ENCODE measurements around the gene SARDH. TPM values are rescaled to one million over a fixed set of nuclear protein-coding genes. Genes with fewer than 3 reads are reported as not detected.

The SARDH gene
- polyA plus RNA-seq, 2 donors, result 0.20 TPM

DNA sequence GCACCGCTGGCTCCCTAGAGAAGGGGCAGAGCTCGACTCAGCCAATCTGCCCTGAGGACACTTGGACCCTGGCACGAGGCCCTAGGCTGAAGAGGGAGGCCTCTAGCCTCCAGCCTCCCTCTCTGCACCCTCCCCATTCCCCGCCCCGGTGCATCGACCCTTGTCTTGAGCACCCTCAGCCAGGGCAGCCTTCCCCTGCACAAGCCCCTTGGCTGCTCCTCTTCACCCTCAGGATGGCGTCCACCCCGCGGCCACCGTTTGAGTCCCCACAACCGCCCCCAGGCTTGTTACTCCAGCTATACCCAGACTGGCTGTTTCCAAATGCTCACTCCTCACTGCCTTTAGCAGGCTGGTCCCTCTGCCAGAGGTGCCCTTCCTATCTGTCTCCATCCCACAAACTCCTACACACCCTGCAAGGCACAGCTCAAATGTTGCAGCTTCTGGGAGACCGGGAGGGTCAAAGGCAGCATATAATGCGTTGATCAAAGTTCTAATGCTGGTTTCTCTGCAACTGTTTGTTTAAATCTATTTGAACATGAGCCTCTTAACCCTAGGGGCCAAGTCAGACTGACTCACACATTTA, 122.5 kb downstream of the SARDH start:
- no peak overlapping the region for H3K4me3 ChIP-seq (ENCODE audit: low read depth in 1 of 2, low read length in 2 of 2)
- H3K27ac ChIP-seq (ENCODE audit: low read depth in 2 of 2, low read length in 1 of 2), result no peak overlapping the region
- no peaks in the 10 kb centered on the region for H3K9me3 ChIP-seq (ENCODE audit: control insufficient read depth in 2 of 2, insufficient read depth in 1 of 2, low read depth in 1 of 2, low read length in 1 of 2)
- no peaks in the 10 kb centered on the region for H3K4me1 ChIP-seq (ENCODE audit: control insufficient read depth in 2 of 2, insufficient read depth in 2 of 2, low read length in 1 of 2)
- no peaks in the 10 kb centered on the region for H3K36me3 ChIP-seq (ENCODE audit: control insufficient read depth in 2 of 2, insufficient read depth in 2 of 2, low read length in 1 of 2)
- H3K27me3 ChIP-seq (ENCODE audit: control insufficient read depth in 1 of 2, insufficient read depth in 2 of 2, low read length in 2 of 2), result peaks cover 4 to 13% of the 10 kb centered on the region in 2 donors
- WGBS, 2 donors, result 72% methylated on average over 9 to 13 of the region's 13 CpGs

DNA sequence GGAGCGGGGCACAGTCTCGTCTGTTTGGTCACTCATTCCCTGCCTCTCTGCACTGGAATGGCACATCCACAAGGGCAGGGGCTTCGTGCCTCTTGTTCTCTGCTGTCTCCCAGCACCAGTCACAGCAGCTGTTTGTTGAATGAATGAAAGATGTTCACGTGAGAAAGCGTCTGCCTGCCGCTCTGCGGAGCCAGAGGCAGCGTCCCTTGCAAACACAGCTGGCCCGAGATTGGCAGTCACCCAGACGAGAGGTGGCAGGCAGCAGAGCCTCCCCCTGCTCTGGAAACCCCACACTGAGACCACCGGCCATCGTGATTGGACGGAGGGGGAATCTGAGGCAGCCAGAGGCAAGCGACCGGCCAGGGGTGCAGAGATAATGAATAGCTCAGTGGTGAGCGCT, 123.0 kb downstream of the SARDH start:
- Histone ChIP-seq H3K36me3 (ENCODE audit: control insufficient read depth in 2 of 2, insufficient read depth in 2 of 2, low read length in 1 of 2) (no peaks in the 10 kb centered on the region), H3K27me3 (ENCODE audit: control insufficient read depth in 1 of 2, insufficient read depth in 2 of 2, low read length in 2 of 2) (peaks cover 4 to 13% of the 10 kb centered on the region in 2 donors), H3K27ac (ENCODE audit: low read depth in 2 of 2, low read length in 1 of 2) (no peak overlapping the region), H3K4me3 (ENCODE audit: low read depth in 1 of 2, low read length in 2 of 2) (no peak overlapping the region), H3K4me1 (ENCODE audit: control insufficient read depth in 2 of 2, insufficient read depth in 2 of 2, low read length in 1 of 2) (no peaks in the 10 kb centered on the region), H3K9me3 (ENCODE audit: control insufficient read depth in 2 of 2, insufficient read depth in 1 of 2, low read depth in 1 of 2, low read length in 1 of 2) (no peaks in the 10 kb centered on the region)
- 38 to 44% methylated on average over 16 of the region's 16 CpGs for WGBS, 2 donors

DNA sequence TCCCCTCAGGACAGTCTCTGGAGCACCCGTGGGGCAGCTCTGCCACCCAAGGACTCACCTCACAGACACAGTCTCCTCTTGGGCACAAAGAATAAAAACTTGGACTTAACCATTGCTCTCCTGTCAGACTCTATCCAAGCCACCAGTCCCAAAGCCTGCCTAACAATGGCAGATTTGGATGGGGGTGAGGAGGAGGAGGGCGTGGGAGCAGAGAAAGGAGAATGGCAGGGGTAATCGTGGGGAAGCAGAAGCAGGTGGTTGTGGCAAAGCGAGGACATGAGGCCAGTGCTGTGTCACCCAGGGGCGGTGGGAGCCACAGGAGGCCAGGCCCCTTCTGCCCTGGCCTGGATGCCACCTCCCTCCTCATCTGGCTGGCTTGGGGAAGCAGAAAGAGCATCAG, 123.5 kb downstream of the SARDH start:
- WGBS, 2 donors, result 60 to 66% methylated on average over 5 of the region's 5 CpGs
- Histone ChIP-seq H3K27me3 (ENCODE audit: control insufficient read depth in 1 of 2, insufficient read depth in 2 of 2, low read length in 2 of 2) (peaks cover 6 to 13% of the 10 kb centered on the region in 2 donors), H3K27ac (ENCODE audit: low read depth in 2 of 2, low read length in 1 of 2) (no peak overlapping the region), H3K36me3 (ENCODE audit: control insufficient read depth in 2 of 2, insufficient read depth in 2 of 2, low read length in 1 of 2) (no peaks in the 10 kb centered on the region), H3K4me3 (ENCODE audit: low read depth in 1 of 2, low read length in 2 of 2) (no peak overlapping the region), H3K4me1 (ENCODE audit: control insufficient read depth in 2 of 2, insufficient read depth in 2 of 2, low read length in 1 of 2) (no peaks in the 10 kb centered on the region), H3K9me3 (ENCODE audit: control insufficient read depth in 2 of 2, insufficient read depth in 1 of 2, low read depth in 1 of 2, low read length in 1 of 2) (no peaks in the 10 kb centered on the region)

DNA sequence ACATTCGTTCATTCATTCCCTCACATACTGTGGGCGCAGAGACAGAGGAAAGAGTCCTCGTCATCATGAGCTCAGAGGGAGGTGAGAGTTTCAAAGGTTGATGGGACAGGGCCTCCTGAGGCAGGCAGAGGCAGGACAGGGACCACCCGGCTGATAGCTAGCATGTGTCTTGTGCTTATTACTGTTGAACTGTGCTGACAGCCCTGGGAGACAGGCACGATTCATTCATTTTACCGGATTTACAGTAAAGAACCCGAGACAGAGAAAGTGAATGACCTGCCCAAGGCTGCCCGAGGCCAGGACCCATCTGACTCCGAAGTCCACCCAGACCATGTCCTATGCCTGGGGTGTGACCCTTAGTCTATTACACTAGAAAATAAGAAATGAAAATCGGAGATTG, 124.1 kb downstream of the SARDH start:
- Histone ChIP-seq H3K27ac (ENCODE audit: low read depth in 2 of 2, low read length in 1 of 2) (no peak overlapping the region), H3K9me3 (ENCODE audit: control insufficient read depth in 2 of 2, insufficient read depth in 1 of 2, low read depth in 1 of 2, low read length in 1 of 2) (no peaks in the 10 kb centered on the region), H3K27me3 (ENCODE audit: control insufficient read depth in 1 of 2, insufficient read depth in 2 of 2, low read length in 2 of 2) (peaks cover 10 to 13% of the 10 kb centered on the region in 2 donors), H3K4me1 (ENCODE audit: control insufficient read depth in 2 of 2, insufficient read depth in 2 of 2, low read length in 1 of 2) (no peaks in the 10 kb centered on the region), H3K4me3 (ENCODE audit: low read depth in 1 of 2, low read length in 2 of 2) (no peak overlapping the region), H3K36me3 (ENCODE audit: control insufficient read depth in 2 of 2, insufficient read depth in 2 of 2, low read length in 1 of 2) (no peaks in the 10 kb centered on the region)
- 67 to 74% methylated on average over 10 of the region's 10 CpGs for WGBS, 2 donors

Other genes with a start within 250 kb of the SARDH start
- gene MYMK, start 213.4 kb downstream of the SARDH start, polyA plus RNA-seq, result not detected
- 1 to 10 TPM in 1 of 2 donors, under 1 TPM in 1; 0.60 to 1.0 TPM for gene ADAMTSL2, start 203.6 kb downstream of the SARDH start, polyA plus RNA-seq
- not detected for gene FAM163B, start 129.0 kb downstream of the SARDH start, polyA plus RNA-seq
- gene DBH, start 102.0 kb downstream of the SARDH start, polyA plus RNA-seq, result under 1 TPM in 1 of 2 donors, not detected in 1; 0.01 TPM